ENCODE results near the gene DMXL1. TPM values are rescaled to one million over a fixed set of nuclear protein-coding genes. Genes with fewer than 3 reads are reported as not detected.
"Not testable (repeated sequence)": the region's sequence is repeated elsewhere in the genome, so short reads cannot be mapped to it uniquely, and the experiment has no call there.

Gene DMXL1
- total RNA-seq, 1 donor from 2014 or later = 89.3 TPM

DNA sequence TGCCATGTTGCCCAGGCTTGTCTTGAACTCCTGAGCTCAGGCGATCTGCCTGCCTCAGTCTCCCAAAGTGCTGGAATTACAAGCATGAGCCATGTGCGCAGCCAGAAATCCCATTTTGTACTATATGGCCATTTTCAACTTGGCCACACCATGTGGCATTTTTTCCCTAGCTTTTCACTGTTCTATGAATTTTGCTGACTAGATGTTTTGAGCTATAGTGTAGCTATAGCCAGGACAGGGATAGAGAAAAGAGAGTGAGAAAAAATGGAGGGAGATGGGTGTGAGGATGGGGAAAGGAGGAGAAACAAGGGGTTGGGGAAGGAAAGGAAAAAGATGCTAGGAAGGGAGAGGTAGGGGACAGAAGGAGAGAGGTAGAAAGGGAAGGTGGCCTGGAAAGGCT, 46.4 kb downstream of the DMXL1 start:
- intact Hi-C loops (cut with DNase I) = no loop called here
- DNase-seq (ENCODE audit: low spot score) (no peak), ATAC-seq (no peak)

GRCh38 chr5:119118000-119118399, 47.1 kb downstream of the DMXL1 start:
- no peak for ATAC-seq
- intact Hi-C loops (cut with DNase I) = no loop called here

GRCh38 chr5:119120893-119121292, 50.0 kb downstream of the DMXL1 start:
- intact Hi-C loops (cut with DNase I) = no loop called here
- DNase-seq (ENCODE audit: low spot score) = no peak
- no peak for ATAC-seq

More at GRCh38 chr5:119118000-119118399, 47.1 kb downstream of the DMXL1 start:
- no peak for DNase-seq (ENCODE audit: low spot score)

GRCh38 chr5:119122474-119122873, 51.6 kb downstream of the DMXL1 start:
- ATAC-seq; intact Hi-C loops (cut with DNase I); DNase-seq (ENCODE audit: low spot score): not testable (repeated sequence)

DNA sequence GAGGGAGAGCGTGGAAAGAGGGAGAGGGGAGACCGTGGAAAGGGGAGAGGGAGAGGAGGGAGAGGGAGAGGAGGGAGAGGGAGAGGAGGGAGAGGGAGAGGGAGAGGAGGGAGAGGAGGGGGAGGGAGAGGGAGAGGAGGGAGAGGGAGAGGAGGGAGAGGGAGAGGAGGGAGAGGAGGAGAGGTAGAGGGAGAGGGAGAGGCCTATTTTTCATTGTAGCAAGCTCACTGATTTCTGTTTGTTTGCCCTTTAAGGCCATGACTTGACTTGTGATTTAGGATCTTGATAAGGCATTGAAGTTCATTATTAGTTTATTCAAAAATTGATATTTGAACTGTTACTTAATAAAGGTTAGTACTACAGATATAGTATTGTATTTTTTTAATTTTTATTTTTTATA, 52.4 kb downstream of the DMXL1 start:
- intact Hi-C loops (cut with DNase I) = no loop called here
- DNase-seq (ENCODE audit: low spot score) (no peak), ATAC-seq (no peak)

DNA sequence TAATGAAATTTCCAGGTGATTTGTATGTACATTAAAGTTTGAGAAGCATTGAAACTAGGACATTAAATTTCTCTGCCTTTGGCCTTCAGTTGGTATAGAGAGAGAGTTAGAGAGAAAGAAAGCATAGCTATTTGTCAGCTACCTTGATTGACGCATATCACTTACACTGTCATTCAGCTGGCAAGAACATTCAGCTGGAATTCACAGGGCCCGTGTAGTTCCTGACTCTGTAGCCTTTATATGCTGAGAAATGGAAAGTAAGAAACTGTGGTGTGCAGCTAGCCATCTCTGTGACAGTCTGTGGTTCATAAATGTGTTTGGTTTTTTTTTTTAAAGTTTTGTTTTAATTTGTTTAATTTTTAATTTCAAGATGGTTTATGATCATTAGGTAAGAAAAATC, 58.9 kb downstream of the DMXL1 start:
- intact Hi-C loops (cut with DNase I) = no loop called here
- no peak for DNase-seq (ENCODE audit: low spot score)
- ATAC-seq = no peak

DNA sequence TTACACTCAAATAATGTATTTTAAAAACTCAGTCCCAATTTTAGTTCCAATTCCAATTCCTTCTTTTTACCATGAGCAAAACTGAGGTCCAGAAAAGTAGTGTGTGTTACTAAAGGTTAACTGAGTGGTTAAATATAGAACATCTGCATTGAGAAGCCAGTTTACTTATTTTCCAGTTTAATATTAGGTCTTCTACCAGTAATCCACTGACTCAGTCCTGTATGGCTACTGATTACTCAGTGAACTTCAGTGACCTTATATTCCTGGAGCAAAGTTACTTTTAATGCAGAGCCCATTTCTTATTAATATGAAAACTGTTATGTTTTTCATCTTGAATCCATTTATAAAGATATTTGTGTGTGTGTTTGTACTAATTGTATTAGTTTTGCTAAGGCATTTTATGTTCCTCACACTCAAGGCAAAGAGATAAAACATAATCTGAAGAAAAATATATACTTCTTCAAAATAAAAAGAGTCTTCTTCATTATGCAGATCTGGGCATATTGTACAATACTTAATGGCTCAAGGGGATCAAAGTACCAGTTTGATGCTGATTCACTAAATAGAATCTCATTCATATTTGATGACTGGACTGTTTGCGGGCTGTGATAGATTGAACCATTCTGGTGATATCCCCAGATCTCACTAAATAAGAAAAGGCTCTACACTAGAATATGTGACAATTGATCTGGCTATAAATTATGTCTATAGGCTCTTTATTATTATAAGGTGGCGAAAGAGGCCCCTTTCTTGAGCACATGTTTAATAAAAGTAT, 60.8 kb downstream of the DMXL1 start:
- no peak for DNase-seq (ENCODE audit: low spot score)
- ATAC-seq = no peak
- intact Hi-C loops (cut with DNase I) = no loop called here

GRCh38 chr5:119135743-119136142, 64.9 kb downstream of the DMXL1 start:
- DNase-seq (ENCODE audit: low spot score); intact Hi-C loops (cut with DNase I); ATAC-seq: not testable (repeated sequence)

GRCh38 chr5:119136666-119137318, 65.9 kb downstream of the DMXL1 start:
- DNase-seq (ENCODE audit: low spot score) (no peak), ATAC-seq (no peak)
- intact Hi-C loops (cut with DNase I) = no loop called here

- no peak for ATAC-seq
- DNase-seq (ENCODE audit: low spot score) = no peak
- intact Hi-C loops (cut with DNase I) = no loop called here
These were observed 82.7 kb downstream of the DMXL1 start for GRCh38 chr5:119153629-119154028.

DNA sequence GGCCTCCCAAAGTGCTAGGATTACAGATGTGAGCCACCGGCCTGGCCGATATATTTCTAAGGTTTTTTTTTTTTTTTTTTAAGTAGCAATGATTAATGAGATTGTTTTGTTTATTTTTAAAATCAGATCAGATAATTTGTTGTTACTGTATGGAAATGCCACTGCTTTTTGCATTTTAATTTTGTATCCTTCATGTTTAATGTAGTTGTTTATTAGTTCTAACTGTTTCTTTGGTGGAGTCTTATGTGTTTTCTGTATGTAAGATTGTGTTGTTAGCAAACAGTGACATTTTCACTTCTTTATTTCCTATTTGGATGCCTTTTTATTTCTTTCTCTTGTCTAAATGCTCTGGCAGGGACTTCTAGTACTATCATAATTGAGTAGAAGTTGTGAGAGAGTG, 87.3 kb downstream of the DMXL1 start:
- intact Hi-C loops (cut with DNase I) = no loop called here
- DNase-seq (ENCODE audit: low spot score) (no peak), ATAC-seq (no peak)

GRCh38 chr5:119161430-119161829, 90.5 kb downstream of the DMXL1 start:
- peak; percentile 72 for ATAC-seq
- no peak for DNase-seq (ENCODE audit: low spot score)
- intact Hi-C loops (cut with DNase I) = no loop called here

- ATAC-seq (no peak), DNase-seq (ENCODE audit: low spot score) (no peak)
- intact Hi-C loops (cut with DNase I) = no loop called here
These were observed 95.1 kb downstream of the DMXL1 start for GRCh38 chr5:119166026-119166425.

DNA sequence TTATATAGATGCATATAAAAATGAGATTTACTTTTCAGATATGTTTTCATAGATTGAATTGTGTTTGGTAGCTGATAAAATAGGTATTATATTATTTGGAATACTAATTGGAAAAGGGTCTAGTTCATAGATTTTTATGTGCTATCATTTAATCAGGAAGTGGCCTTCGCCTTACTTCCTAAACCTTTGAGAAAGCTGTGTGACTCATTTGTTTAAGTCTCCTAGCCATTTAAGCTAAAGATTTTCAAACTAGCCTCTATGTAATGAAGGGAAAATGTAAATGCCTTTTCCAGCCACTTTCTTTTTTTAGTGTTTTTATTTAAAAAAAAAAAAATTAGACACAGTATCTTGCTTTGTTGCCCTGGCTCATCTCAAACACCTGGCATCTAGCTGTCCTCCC, 97.5 kb downstream of the DMXL1 start:
- intact Hi-C loops (cut with DNase I) = no loop called here
- DNase-seq (ENCODE audit: low spot score) (no peak), ATAC-seq (no peak)

- DNase-seq (ENCODE audit: low spot score) (no peak), ATAC-seq (no peak)
These were observed 100.8 kb downstream of the DMXL1 start for GRCh38 chr5:119171686-119172085.

GRCh38 chr5:119174578-119175163, 103.8 kb downstream of the DMXL1 start:
- ATAC-seq (no peak), DNase-seq (ENCODE audit: low spot score) (no peak)
- intact Hi-C loops (cut with DNase I) = no loop called here

More at GRCh38 chr5:119171686-119172085, 100.8 kb downstream of the DMXL1 start:
- intact Hi-C loops (cut with DNase I) = no loop called here

GRCh38 chr5:119176785-119177184, 105.9 kb downstream of the DMXL1 start:
- intact Hi-C loops (cut with DNase I) = no loop called here
- DNase-seq (ENCODE audit: low spot score) (no peak), ATAC-seq (no peak)

DNA sequence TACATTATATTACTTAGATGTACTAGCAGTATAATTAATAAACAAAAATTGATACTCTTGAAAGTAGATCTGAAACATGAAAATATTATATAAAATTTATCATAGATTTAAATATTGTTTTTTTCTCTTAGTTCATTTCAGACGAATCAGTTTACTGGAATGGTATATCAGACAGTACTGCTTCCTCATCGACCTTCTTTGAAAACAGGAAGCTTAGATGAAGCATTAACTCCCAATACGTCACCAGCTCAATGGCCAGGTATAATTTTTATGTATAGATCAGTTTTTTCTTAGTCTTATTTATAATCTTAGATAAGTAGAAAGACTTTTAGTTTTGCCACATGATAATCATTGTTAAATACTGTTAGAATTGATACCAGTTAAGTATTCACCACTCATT, 106.3 kb downstream of the DMXL1 start:
- ATAC-seq (no peak), DNase-seq (ENCODE audit: low spot score) (no peak)
- intact Hi-C loops (cut with DNase I) = no loop called here

GRCh38 chr5:119178435-119178834, 107.5 kb downstream of the DMXL1 start:
- no peak for DNase-seq (ENCODE audit: low spot score)
- no peak for ATAC-seq
- intact Hi-C loops (cut with DNase I) = no loop called here

All from sciatic nerve (tissue), 2 donors.